Activated CD8-positive, alpha-beta memory T cell treated with anti-CD3 and anti-CD28 coated beads for 4 hours (primary cell): Measurements from ENCODE around the gene RAB4A.

ENCODE experiments used
- DNase-seq, 2 donors: peaks; one replicate each; pipeline ENCODE4 v3.0.0-alpha.2; 2020; ENCODE audit warnings: low read depth in 2 of 2

The RAB4A gene

GRCh38 chr1:229339086-229339485 is 68.2 kb downstream of the RAB4A start:
- no peak for DNase-seq

DNA sequence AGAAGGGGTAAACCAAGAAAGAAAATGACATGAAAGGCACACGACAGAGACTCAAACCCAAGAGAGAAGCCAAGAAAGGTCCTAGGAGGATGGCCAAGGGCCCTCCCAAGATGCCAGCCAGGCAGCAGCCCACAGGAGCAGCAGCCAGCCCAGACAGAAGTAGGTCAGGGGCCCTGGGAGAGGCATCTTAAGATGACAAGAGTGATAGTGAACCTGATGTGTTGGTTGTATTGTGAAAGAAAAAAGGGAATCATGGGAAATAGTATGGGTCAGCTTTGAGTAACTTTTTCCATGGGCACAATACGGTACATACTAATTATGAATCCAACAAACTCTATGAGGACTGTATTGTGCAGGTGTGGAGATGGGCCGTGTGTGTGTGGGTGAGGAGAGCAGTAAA is 68.6 kb downstream of the RAB4A start:
- no peak for DNase-seq

GRCh38 chr1:229340496-229340895 is 69.6 kb downstream of the RAB4A start:
- no peak for DNase-seq

GRCh38 chr1:229341774-229342655 is 71.1 kb downstream of the RAB4A start:
- peak; percentile 51 to 62 for DNase-seq

DNA sequence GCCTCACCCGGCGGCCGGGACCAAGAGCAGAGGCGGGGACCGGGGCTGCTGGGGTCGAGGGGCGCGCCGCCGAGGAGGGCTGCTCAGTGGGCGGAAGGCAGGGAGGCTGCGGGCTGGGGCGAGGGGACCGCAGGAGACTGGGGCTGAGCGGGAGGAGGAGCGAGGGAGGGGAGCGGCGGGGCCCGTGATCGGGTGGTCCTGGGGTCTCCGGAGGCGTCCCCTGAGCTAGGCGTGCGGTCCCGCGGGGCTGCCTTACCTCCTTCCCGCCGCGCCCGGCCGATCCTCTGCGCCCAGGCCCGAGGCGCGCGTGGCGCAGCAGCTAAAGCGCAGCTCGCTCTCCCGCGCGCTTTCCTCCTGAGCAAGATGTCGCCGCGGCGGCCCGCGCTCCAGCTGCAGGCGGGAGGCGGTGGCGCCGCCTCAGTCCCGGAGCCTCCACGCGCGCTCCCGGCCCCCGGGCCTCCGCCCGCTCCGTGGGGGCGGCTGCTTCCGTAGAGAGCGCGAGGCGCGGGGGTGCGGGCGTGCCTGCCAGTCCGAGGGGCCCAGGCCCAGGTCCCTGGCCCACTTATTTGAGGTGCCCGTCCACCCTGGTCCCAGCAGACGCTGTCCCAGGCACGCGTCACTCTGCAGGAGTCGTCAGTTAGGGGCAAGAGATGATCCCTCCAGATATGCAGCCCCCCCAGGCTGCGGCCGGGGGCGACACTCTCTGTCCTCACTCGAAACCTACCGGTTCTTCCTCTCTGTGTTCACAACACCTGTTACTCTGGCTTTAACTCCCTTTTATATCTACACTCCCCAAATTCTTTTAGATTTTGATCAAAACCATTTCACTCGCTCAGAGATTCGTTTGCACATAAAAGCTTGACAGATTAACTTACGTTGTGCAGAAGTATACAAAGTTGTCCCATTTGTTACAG is 72.0 kb downstream of the RAB4A start, which contains the start of gene CCSAP:
Gene CCSAP, minus strand, starts transcription at position 392 of the 914 bp plus-strand sequence. CDS start 582 bp downstream, outside the sequence.
- DNase-seq: peak; percentile 14 to 20

GRCh38 chr1:229344139-229344538 is 73.2 kb downstream of the RAB4A start:
- DNase-seq: no peak

GRCh38 chr1:229344937-229345684 is 74.2 kb downstream of the RAB4A start:
- DNase-seq: no peak

GRCh38 chr1:229347528-229347927 is 76.6 kb downstream of the RAB4A start:
- DNase-seq: no peak

GRCh38 chr1:229349463-229350385 is 78.8 kb downstream of the RAB4A start:
- no peak for DNase-seq

DNA sequence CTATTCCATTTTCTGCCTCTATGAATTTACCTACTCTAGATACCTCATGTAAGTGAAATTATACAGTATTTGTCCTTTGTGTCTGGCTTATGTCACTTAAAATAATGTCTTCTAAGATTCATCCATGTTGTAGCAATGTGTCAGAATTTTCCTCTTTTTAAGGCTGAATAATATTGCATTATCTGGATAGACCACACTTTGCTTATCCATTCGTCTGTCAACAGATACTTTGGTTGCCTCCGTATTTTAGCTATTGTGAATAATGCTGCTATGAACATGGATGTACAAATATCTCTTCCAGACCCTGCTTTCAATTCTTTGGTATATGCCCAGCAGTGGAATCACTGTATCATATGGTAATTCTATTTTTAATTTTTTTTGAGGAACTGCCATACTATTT is 82.1 kb downstream of the RAB4A start:
- no peak for DNase-seq

DNA sequence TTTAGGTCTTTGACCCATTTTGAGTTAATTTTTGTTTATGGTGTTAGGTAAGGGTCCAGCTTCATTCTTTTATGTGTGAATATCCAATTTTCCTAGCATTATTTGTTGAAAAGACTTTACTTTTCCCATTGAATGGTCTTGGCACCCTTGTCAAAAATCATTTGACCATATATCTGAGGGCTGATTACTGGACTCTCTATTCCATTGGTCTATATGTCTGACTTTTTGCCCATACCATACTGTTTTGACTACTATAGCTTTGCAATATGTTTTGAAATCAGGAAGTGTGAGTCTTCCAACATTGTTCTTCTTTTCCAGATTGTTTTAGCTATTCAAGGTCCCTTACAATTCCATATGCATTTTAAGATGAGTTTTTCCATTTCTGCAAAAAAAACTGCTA is 83.3 kb downstream of the RAB4A start:
- no peak for DNase-seq
